ENCODE data around the gene CCBE1. TPM values are rescaled to one million over a fixed set of nuclear protein-coding genes. Genes with fewer than 3 reads are reported as not detected.

CCBE1 gene
- total and polyA plus RNA-seq, 10 donors: 0.06 to 0.93 (median 0.23) TPM

- Histone ChIP-seq H3K4me1 (no peaks in the 10 kb centered on the region), H3K9me3 (no peaks in the 10 kb centered on the region), H3K27me3 (replicated peaks in 1 of 7) (no peaks in the 10 kb centered on the region), H3K4me3 (no peak overlapping the region), H3K36me3 (no peaks in the 10 kb centered on the region), H3K27ac (no peak overlapping the region)
- intact Hi-C loops (cut with DNase I; ENCODE audit: low total_unique reads): no loop called here
- TF ChIP-seq POLR2A (IDR thresholded peaks at IDR 0.05) (no peak), POLR2AphosphoS5 (IDR thresholded peaks at IDR 0.05) (no peak), CTCF (IDR thresholded peaks at IDR 0.05 in 8 of 11, conservative IDR thresholded peaks at IDR 0.05 in 3 of 11) (no peak)
- no peak for DNase-seq
Measured at GRCh38 chr18:59609654-59610053, 87.6 kb downstream of the CCBE1 start.

GRCh38 chr18:59607471-59607870 lies 89.8 kb downstream of the CCBE1 start:
- H3K27me3 ChIP-seq (replicated peaks in 1 of 7): no peaks in the 10 kb centered on the region
- 87 to 97% (median 89%) methylated on average over 6 to 7 of the region's 7 CpGs for WGBS, 5 donors
- no peaks in the 10 kb centered on the region for H3K36me3 ChIP-seq
- TF ChIP-seq POLR2A (IDR thresholded peaks at IDR 0.05) (no peak), CTCF (IDR thresholded peaks at IDR 0.05 in 8 of 11, conservative IDR thresholded peaks at IDR 0.05 in 3 of 11) (no peak), POLR2AphosphoS5 (IDR thresholded peaks at IDR 0.05) (no peak)
- H3K9me3 ChIP-seq: no peaks in the 10 kb centered on the region
- DNase-seq: no peak
- H3K27ac ChIP-seq: no peak overlapping the region
- intact Hi-C loops (cut with DNase I; ENCODE audit: low total_unique reads): no loop called here
- H3K4me3 ChIP-seq: no peak overlapping the region
- no peaks in the 10 kb centered on the region for H3K4me1 ChIP-seq

GRCh38 chr18:59607078-59607379 lies 90.2 kb downstream of the CCBE1 start:
- H3K36me3 ChIP-seq: no peaks in the 10 kb centered on the region
- H3K9me3 ChIP-seq: no peaks in the 10 kb centered on the region
- no peaks in the 10 kb centered on the region for H3K27me3 ChIP-seq (replicated peaks in 1 of 7)
- H3K4me3 ChIP-seq: no peak overlapping the region
- H3K27ac ChIP-seq: no peak overlapping the region
- intact Hi-C loops (cut with DNase I; ENCODE audit: low total_unique reads): no loop called here
- no peak for TF ChIP-seq POLR2AphosphoS5 (IDR thresholded peaks at IDR 0.05)
- no peak for TF ChIP-seq POLR2A (IDR thresholded peaks at IDR 0.05)
- no peak for TF ChIP-seq CTCF (IDR thresholded peaks at IDR 0.05 in 8 of 11, conservative IDR thresholded peaks at IDR 0.05 in 3 of 11)
- DNase-seq: no peak
- WGBS, 5 donors: 81 to 90% (median 88%) methylated on average over 1 of the region's 1 CpG
- no peaks in the 10 kb centered on the region for H3K4me1 ChIP-seq

- Histone ChIP-seq H3K9me3 (no peaks in the 10 kb centered on the region), H3K4me3 (no peak overlapping the region), H3K27me3 (replicated peaks in 1 of 7) (no peaks in the 10 kb centered on the region), H3K27ac (no peak overlapping the region), H3K36me3 (no peaks in the 10 kb centered on the region), H3K4me1 (no peaks in the 10 kb centered on the region)
- intact Hi-C loops (cut with DNase I; ENCODE audit: low total_unique reads): no loop called here
- WGBS, 5 donors: 66 to 79% (median 72%) methylated on average over 13 of the region's 13 CpGs
- no peak for TF ChIP-seq POLR2AphosphoS5 (IDR thresholded peaks at IDR 0.05)
- no peak for TF ChIP-seq POLR2A (IDR thresholded peaks at IDR 0.05)
- TF ChIP-seq CTCF (IDR thresholded peaks at IDR 0.05 in 8 of 11, conservative IDR thresholded peaks at IDR 0.05 in 3 of 11): no peak
- DNase-seq: no peak
Measured at GRCh38 chr18:59606193-59607077, 90.8 kb downstream of the CCBE1 start.
